Cerebellar cortex (tissue), 1 donor: ENCODE data around the gene APOD.
"Not testable (repeated sequence)": the region's sequence is repeated elsewhere in the genome, so short reads cannot be mapped to it uniquely, and the experiment has no call there.

Experiments used
- DNase-seq: peaks from one replicate; pipeline ENCODE4 v3.0.0-alpha.2; 2015; ENCODE audit warnings: low spot score

The APOD gene

DNA sequence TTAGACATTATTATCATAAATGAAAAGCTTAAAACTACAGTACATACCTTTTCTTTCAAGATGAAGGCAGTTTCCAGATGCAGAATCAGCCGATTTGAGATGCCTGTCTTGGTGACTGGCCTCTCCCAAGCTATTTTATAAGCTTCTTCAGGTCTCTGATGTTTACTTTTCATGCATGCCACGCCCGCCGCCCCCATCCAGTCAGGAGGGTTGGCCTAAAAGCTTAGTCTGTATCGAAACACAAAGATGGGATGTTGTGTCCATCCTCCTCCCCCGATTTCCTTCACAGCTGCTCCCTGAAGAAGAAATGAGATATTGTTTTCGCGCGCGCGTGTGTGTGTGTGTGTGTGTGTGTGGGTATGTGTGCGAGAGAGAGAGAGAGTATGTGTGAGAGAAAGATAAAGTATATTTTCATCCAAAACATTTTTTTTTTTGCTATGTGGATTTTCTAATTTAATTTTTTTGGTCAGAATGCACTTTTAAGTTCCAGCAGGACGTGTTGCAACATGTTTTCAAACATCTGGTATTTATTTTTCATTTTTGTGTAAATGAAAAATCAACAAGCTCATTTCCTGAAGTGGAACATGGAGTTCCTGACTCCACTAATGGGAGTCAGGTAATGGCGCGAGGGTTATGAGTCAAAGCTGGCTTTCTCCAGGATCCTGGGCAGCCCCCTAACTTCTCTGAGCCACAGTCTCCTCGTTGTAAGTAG lies at the start of gene APOD:
TSS of gene APOD (minus strand) at position 110 of the 712 bp plus-strand sequence. CDS start 4,479 bp downstream, outside the sequence.
- DNase-seq, result no peak

DNA sequence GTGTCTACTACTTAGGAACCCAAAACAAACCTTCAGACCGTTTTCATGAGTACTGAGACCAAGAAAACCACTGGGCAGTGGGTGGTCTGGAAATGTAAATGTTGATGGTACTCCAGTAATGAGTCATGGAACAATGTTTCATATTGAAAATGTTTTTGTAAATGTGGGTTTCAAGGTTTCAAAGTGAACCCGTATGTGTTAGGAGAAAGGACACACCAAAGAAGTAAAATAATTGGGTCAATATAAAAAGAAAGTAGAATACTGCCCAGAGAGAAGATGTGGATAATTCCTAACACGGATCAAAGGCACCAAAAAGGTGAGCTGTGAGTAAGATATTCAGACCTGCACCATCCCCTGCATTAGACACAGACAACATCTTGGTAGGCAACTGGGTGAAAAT lies 49.6 kb upstream of the APOD start:
- not testable (repeated sequence) for DNase-seq

- not testable (repeated sequence) for DNase-seq
These were observed 48.9 kb upstream of the APOD start for GRCh38 chr3:195632501-195633185.

DNA sequence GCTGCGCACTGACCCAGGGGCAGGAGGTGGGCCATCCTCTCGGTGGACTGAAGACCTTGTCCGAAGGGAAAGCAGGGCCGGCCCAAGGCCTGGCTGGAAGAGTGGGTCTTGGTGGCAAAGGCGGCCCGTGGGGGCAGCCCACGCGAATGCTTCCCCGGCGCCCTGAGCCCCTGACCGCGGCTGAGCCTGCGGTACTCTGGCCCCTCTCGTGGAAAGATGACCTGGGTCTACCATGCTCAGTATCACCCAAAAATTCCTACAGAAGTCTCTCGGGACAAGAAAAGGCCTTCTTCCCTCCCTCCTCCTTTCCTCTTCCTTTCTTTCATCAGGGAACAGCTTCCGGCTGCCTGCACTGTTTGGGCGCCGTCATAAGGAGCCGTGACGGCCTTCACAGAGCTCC lies 48.3 kb upstream of the APOD start:
- DNase-seq, result not testable (repeated sequence)

GRCh38 chr3:195630938-195631495 lies 47.3 kb upstream of the APOD start:
- not testable (repeated sequence) for DNase-seq

GRCh38 chr3:195630086-195630917 lies 46.6 kb upstream of the APOD start:
- DNase-seq, result not testable (repeated sequence)

GRCh38 chr3:195629682-195630081 lies 45.9 kb upstream of the APOD start:
- not testable (repeated sequence) for DNase-seq

DNA sequence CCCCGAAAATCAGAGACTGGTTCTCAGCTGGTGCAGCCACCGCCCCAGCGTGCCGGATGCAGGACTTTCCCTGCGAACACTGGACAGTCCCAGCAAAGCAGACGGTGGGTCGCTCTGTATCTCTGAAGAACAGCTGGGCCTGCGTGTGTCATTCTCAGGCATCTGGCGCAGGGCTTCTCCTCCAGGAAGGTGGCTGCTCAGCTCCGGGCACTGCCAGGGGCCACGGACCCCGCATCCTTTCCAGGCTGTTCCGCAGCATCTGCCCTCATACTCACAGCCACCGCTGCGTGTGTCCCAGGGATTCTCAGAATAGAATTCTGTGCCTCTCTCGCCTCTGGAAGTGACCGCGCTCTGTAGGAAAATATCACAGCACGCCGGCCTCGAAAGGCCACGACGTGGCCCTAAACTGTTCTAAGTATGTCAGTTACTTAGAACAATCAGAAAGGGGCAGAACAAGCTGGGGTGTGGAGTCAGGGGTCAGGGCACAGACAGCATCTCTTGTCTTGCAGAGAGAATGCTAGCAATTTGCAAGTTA lies 44.7 kb upstream of the APOD start:
- DNase-seq, result not testable (repeated sequence)

GRCh38 chr3:195627515-195628385 lies 44.0 kb upstream of the APOD start:
- not testable (repeated sequence) for DNase-seq

GRCh38 chr3:195624603-195625560 lies 41.1 kb upstream of the APOD start:
- not testable (repeated sequence) for DNase-seq

DNA sequence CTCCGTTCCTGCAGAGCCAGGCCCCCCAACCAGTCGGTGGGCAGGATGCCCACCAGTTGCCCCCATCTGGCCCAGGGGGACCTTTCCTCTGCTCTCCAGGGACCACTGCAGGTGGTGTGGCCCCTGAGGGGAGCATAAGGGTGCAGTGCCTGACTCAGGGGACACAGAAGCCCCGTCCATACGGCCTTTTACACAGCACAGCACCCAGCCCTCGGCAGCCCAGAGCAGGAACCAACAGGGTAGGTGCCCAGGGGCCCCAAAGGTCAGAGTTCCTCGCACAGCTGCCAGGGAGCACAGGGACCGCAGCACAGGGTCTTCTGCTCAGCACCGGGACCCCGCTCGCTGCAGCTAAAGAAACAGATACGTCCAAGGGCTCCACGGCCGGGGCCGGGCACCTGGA lies 40.4 kb upstream of the APOD start:
- not testable (repeated sequence) for DNase-seq

GRCh38 chr3:195623217-195623965 lies 39.7 kb upstream of the APOD start:
- not testable (repeated sequence) for DNase-seq

DNA sequence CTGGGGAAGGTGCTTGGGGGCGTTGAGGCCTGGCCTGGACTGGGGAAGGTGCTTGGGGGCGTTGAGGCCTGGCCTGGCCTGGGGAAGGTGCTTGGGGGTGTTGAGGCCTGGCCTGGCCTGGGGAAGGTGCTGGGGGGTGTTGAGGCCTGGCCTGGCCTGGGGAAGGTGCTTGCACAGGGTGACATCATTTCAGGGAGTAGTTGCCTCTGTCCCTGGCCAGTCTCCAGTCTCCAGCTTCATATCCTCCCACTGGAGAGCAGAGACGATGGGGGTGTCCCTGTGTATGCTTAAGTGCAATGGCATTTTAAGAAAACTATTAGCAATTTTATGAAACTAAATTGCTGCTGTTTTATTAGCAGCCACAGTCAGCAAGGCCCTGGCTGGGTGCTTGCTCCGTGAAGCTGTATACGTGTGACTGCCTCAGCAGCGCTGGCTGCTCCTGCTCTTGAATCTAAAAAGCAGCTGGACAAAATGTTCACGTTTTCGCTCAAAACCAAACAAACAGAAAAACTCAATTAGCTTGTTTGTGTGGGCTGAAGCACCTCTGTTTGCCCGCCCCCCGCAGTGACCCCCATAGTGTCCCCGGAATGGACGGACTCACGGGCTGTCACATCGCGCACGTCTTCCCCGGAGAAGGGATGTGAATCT lies 38.9 kb upstream of the APOD start:
- not testable (repeated sequence) for DNase-seq

- DNase-seq, result not testable (repeated sequence)
These were observed 38.3 kb upstream of the APOD start for GRCh38 chr3:195622012-195622411.

DNA sequence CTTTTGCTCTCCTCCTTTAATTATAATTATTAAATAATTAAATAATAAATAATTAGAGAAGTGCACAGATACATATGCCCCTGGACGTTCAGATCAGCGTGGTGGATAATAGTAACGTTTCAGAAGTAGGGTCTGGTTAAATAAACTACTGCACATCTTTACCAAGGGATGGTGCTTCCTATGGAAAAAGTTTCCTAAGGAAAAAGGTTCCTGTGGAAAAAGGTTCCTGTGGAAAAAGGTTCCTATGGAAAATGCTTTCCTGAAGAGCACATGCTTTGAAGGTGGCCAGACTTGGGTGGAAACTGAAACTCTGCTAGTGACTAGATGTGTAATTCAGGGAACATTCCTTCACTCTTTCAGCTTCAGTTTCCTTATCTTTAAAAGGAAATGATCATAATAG lies 37.4 kb upstream of the APOD start:
- not testable (repeated sequence) for DNase-seq

DNA sequence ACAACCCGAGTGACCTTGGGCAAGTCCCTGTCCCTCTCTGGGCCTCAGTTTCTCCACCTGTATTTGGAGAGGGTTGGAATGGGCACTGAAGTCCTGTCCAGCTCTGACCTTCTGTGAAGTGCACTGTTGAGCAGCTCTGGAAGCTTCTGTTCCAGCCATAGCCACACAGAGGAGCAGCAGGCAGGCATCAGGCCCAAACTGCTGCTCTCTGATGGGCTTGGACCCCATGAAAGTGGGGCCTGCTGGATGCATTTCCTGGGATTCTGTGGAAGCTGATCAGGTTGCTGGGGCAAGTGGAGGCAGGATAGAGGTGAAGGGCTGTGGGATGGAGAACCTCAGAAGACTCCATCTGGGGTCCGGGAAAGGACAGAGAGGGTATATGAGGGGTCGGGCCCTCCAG lies 36.7 kb upstream of the APOD start:
- not testable (repeated sequence) for DNase-seq

DNA sequence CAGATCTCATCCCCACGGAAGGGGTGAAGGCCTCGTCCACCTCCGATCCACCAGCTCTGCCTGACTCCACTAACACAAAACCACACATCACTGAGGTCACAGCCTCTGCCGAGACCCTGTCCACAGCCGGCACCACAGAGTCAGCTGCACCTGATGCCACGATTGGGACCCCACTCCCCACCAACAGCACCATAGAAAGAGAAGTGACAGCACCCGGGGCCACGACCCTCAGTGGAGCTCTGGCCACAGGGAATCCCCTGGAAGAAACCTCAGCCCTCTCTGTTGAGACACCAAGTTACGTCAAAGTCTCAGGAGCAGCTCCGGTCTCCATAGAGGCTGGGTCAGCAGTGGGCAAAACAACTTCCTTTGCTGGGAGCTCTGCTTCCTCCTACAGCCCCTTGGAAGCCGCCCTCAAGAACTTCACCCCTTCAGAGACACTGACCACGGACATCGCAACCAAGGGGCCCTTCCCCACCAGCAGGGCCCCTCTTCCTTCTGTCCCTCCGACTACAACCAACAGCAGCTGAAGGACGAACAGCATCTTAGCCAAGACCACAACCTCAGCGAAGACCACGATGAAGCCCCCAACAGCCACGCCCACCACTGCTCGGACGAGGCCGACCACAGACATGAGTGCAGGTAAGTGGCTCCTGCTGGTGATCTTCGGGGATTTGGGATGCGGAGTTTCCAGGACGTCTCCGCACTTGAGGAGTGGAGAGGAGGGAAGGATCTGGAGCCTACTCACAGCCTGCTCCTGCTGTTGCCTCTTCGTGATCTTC lies 36.0 kb upstream of the APOD start:
- DNase-seq, result not testable (repeated sequence)
